Glutamatergic neuron (in vitro differentiated cells): ENCODE measurements around the gene BACH2. TPM values are rescaled to one million over a fixed set of nuclear protein-coding genes. Genes with fewer than 3 reads are reported as not detected.

Source experiments
- DNase-seq: peaks from one replicate; pipeline ENCODE4 v3.0.0; 2022
- H3K27ac Mint-ChIP-seq: one replicate; pipeline ENCODE4 v1.8.0; 2020; ENCODE audit warnings: mild to moderate bottlenecking, mixed read lengths, inconsistent platforms; ENCODE audit not compliant: unreplicated experiment
- H3K27me3 Mint-ChIP-seq: one replicate; pipeline ENCODE4 v1.8.0; 2020; ENCODE audit warnings: mild to moderate bottlenecking, moderate library complexity, mixed read lengths, inconsistent platforms; ENCODE audit not compliant: unreplicated experiment
- H3K36me3 Mint-ChIP-seq: one replicate; pipeline ENCODE4 v1.8.0; 2020; ENCODE audit warnings: mild to moderate bottlenecking, mixed read lengths, inconsistent platforms; ENCODE audit not compliant: unreplicated experiment
- H3K4me1 Mint-ChIP-seq: one replicate; pipeline ENCODE4 v1.8.0; 2020; ENCODE audit warnings: mild to moderate bottlenecking, low read depth, mixed read lengths, inconsistent platforms; ENCODE audit not compliant: unreplicated experiment
- H3K4me3 Mint-ChIP-seq: one replicate; pipeline ENCODE4 v1.8.0; 2020; ENCODE audit warnings: mild to moderate bottlenecking, mixed read lengths, inconsistent platforms; ENCODE audit not compliant: unreplicated experiment
- H3K9me3 Mint-ChIP-seq: one replicate; pipeline ENCODE4 v1.8.0; 2020; ENCODE audit warnings: mild to moderate bottlenecking, moderate library complexity, mixed read lengths, inconsistent platforms; ENCODE audit not compliant: unreplicated experiment
- total RNA-seq: library from RNA; stranded (reverse); fragmentation: NEBNext Ultra II Directional; extraction: Animal tissue kit (Norgen Biotek cat#: 25700); gene quantifications from one replicate; pipeline ENCODE4 v1.2.1, GENCODE V29; 2021; ENCODE audit not compliant: unreplicated experiment
- TF ChIP-seq, protein P1 (sequence below): fragments of 200-600 bp; sonication (generic); IDR thresholded peaks from one replicate; pipeline ENCODE4 v1.5.0; 2021; ENCODE audit not compliant: partially characterized antibody, unreplicated experiment

Gene BACH2
- total RNA-seq, 1 donor from 2014 or later = 96.4 TPM

DNA sequence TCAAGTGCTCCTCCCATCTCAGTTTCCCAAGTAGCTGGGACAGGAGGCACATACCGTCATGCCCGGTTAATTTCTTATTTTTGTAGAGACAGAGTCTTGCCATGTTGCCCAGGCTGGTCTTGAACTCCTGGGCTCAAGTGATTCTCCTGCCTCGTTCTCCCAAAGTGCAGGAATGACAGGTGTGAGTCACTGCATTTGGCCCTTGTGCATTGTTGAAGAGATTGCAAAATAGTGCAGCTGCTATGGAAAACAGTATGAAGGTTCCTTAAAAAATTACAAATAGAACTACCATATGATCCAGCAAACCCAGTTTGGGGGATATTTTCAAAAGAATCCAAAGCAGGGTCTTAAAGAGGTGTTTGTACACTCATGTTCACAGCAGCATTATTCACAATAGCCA is 333.3 kb downstream of the BACH2 start:
- Mint-ChIP-seq H3K4me1 (peaks cover 19% of the 10 kb centered on the region), H3K36me3 (no peaks in the 10 kb centered on the region), H3K4me3 (no peak overlapping the region), H3K27me3 (peaks cover 3% of the 10 kb centered on the region), H3K27ac (no peak overlapping the region), H3K9me3 (peaks cover 10% of the 10 kb centered on the region)
- DNase-seq = no peak
- TF ChIP-seq, protein P1, sequence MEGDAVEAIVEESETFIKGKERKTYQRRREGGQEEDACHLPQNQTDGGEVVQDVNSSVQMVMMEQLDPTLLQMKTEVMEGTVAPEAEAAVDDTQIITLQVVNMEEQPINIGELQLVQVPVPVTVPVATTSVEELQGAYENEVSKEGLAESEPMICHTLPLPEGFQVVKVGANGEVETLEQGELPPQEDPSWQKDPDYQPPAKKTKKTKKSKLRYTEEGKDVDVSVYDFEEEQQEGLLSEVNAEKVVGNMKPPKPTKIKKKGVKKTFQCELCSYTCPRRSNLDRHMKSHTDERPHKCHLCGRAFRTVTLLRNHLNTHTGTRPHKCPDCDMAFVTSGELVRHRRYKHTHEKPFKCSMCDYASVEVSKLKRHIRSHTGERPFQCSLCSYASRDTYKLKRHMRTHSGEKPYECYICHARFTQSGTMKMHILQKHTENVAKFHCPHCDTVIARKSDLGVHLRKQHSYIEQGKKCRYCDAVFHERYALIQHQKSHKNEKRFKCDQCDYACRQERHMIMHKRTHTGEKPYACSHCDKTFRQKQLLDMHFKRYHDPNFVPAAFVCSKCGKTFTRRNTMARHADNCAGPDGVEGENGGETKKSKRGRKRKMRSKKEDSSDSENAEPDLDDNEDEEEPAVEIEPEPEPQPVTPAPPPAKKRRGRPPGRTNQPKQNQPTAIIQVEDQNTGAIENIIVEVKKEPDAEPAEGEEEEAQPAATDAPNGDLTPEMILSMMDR = no peak

DNA sequence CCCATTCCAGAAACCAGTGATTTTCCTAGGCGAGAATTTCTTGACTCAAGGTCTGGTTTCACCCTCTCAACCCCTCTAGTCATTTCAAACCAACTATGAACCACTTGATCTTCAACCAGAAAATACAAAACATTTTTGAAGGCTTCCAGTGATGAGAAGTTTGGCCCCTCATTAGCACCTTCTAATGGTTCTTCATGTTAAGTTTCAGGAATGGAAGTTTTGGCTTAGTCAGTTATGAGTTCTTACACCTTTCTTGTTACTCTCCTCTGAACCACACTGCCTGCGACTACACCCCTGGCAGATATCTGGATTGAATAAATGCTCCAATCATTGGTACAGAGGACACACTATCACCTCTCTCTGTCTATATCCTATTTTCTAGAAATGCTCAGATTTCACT is 335.2 kb downstream of the BACH2 start:
- Mint-ChIP-seq H3K36me3 (no peaks in the 10 kb centered on the region), H3K27me3 (peaks cover 3% of the 10 kb centered on the region), H3K4me3 (no peak overlapping the region), H3K4me1 (peaks cover 15% of the 10 kb centered on the region), H3K27ac (no peak overlapping the region), H3K9me3 (peaks cover 6% of the 10 kb centered on the region)
- TF ChIP-seq, protein P1 = no peak
- DNase-seq = no peak

DNA sequence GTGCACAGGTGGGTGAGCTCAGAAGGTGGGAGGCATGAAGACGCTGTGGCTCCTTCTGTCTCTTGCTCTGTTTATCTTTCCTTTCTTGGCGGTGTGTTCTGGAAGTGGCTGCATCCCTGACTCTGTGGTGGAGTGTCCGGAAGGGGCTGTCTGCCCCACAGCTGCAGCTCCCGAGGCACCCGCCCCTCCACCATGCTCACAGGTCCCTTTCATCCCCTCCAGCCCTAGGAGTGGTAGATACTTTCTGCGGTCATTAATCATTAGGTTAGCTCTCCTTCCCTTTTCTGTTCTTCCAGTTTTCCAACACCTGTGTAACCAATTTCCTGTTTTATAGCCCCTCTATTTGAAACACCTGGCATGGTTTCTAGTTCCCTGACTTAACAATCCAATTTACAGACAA is 336.8 kb downstream of the BACH2 start:
- Mint-ChIP-seq H3K27me3 (no peaks in the 10 kb centered on the region), H3K4me1 (peaks cover 3% of the 10 kb centered on the region), H3K36me3 (no peaks in the 10 kb centered on the region), H3K4me3 (no peak overlapping the region), H3K27ac (no peak overlapping the region), H3K9me3 (peaks cover 1% of the 10 kb centered on the region)
- DNase-seq = no peak
- TF ChIP-seq, protein P1 = no peak

DNA sequence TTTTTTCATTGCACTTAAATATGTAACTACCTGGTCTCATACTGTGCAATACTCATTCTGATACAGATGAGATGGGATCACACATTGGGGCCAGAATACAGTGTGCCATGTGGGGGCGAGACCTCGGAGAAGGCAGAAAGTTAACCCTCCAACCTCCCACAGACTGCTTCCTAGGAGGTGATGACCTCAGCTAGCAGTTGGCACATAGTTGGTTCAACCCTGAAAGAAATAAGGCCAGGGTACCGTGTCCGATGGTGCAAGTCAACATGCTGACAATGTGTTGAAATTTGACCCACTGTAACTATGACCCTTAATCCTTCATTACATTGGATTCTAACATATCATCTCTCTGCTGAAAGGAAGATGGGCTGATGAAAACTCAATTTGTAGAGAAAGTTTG is 340.5 kb downstream of the BACH2 start:
- Mint-ChIP-seq H3K36me3 (no peaks in the 10 kb centered on the region), H3K9me3 (peaks cover 7% of the 10 kb centered on the region), H3K4me1 (peaks cover 23% of the 10 kb centered on the region), H3K27ac (no peak overlapping the region), H3K4me3 (no peak overlapping the region), H3K27me3 (peaks cover under 1% of the 10 kb centered on the region)
- DNase-seq = no peak
- TF ChIP-seq, protein P1 = no peak

DNA sequence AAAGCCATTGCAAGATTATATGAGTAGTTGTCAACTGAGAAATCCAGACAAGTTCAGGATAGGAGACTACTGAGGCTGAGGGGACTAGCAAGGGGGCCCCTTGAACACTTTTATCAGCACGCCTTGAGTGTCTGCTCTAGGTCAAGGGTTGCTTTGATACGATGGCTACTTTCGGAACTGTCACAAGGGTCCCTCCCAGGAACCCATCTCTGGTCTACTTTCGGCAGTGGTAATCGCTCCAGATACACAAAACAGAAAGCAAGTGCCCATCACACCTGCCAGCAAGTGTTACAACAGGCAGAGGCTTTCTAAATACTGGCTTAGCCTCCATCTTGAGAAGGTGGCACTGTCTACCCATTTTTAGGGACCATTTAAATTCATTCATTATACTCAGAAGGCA is 341.3 kb downstream of the BACH2 start:
- Mint-ChIP-seq H3K27me3 (peaks cover 2% of the 10 kb centered on the region), H3K27ac (no peak overlapping the region), H3K4me1 (peaks cover 24% of the 10 kb centered on the region), H3K4me3 (no peak overlapping the region), H3K9me3 (peaks cover 8% of the 10 kb centered on the region), H3K36me3 (no peaks in the 10 kb centered on the region)
- TF ChIP-seq, protein P1 = no peak
- DNase-seq = no peak
